Fibroblast of lung (primary cell): ENCODE measurements around the gene USP33.

Source experiments
- EZH2 ChIP-seq: IDR thresholded peaks from 2 replicates; pipeline ENCODE4 v1.5.1; 2012; ENCODE audit warnings: low read length, control low read depth, mild to moderate bottlenecking; ENCODE audit errors: missing control alignments
- TF ChIP-seq, protein P1 (sequence below), 2 donors: IDR thresholded peaks in 1 of 2; conservative IDR thresholded peaks in 1 of 2; 1 replicate in 1 of 2; 2 replicates in 1 of 2; pipeline ENCODE4 v1.5.1; 2011 to 2012; ENCODE audit warnings: low read length in 2 of 2, control low read depth in 1 of 2, inconsistent platforms in 1 of 2, low read depth in 1 of 2, mild to moderate bottlenecking in 1 of 2

- TF ChIP-seq, protein P1, sequence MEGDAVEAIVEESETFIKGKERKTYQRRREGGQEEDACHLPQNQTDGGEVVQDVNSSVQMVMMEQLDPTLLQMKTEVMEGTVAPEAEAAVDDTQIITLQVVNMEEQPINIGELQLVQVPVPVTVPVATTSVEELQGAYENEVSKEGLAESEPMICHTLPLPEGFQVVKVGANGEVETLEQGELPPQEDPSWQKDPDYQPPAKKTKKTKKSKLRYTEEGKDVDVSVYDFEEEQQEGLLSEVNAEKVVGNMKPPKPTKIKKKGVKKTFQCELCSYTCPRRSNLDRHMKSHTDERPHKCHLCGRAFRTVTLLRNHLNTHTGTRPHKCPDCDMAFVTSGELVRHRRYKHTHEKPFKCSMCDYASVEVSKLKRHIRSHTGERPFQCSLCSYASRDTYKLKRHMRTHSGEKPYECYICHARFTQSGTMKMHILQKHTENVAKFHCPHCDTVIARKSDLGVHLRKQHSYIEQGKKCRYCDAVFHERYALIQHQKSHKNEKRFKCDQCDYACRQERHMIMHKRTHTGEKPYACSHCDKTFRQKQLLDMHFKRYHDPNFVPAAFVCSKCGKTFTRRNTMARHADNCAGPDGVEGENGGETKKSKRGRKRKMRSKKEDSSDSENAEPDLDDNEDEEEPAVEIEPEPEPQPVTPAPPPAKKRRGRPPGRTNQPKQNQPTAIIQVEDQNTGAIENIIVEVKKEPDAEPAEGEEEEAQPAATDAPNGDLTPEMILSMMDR (conservative IDR thresholded peaks at IDR 0.05 in 1 of 2, IDR thresholded peaks at IDR 0.05 in 1 of 2; ENCODE audit: low read depth in 1 of 2, low read length in 2 of 2): no peak
- no peak for TF ChIP-seq EZH2
These were observed 2.5 kb downstream of the USP33 start for GRCh38 chr1:77757066-77757584.
